Cerebellar cortex (tissue), 1 donor: ENCODE data around the gene A4GALT.
A peak's percentile ranks its signal among the peaks of the same experiment; 100 is the strongest.
"Not testable (repeated sequence)": the region's sequence is repeated elsewhere in the genome, so short reads cannot be mapped to it uniquely, and the experiment has no call there.

ENCODE experiments used
- DNase-seq: peaks from one replicate; pipeline ENCODE4 v3.0.0-alpha.2; 2015; ENCODE audit warnings: low spot score

Gene A4GALT

GRCh38 chr22:42720263-42721044, at the start of gene A4GALT:
Gene A4GALT (minus strand): TSS chr22:42720870. CDS start chr22:42693951, 26,919 bp downstream.
- DNase-seq: no peak

GRCh38 chr22:42770448-42770726, 49.7 kb upstream of the A4GALT start:
- no peak for DNase-seq

- no peak for DNase-seq
Observed at GRCh38 chr22:42769574-42770447, 49.1 kb upstream of the A4GALT start.

- DNase-seq: no peak
Observed at GRCh38 chr22:42769238-42769573, 48.5 kb upstream of the A4GALT start.

- DNase-seq: no peak
Observed at GRCh38 chr22:42768385-42769035, 47.8 kb upstream of the A4GALT start.

- no peak for DNase-seq
Observed at GRCh38 chr22:42766860-42767259, 46.2 kb upstream of the A4GALT start.

- no peak for DNase-seq
Observed at GRCh38 chr22:42764895-42765363, 44.3 kb upstream of the A4GALT start.

GRCh38 chr22:42763965-42764480, 43.4 kb upstream of the A4GALT start:
- DNase-seq: no peak

GRCh38 chr22:42760806-42761565, 40.3 kb upstream of the A4GALT start:
- no peak for DNase-seq

GRCh38 chr22:42758931-42759629, 38.4 kb upstream of the A4GALT start:
- no peak for DNase-seq

GRCh38 chr22:42755553-42755952, 34.9 kb upstream of the A4GALT start:
- not testable (repeated sequence) for DNase-seq

- DNase-seq: not testable (repeated sequence)
Observed at GRCh38 chr22:42755121-42755520, 34.5 kb upstream of the A4GALT start.

GRCh38 chr22:42754658-42755057, 34.0 kb upstream of the A4GALT start:
- no peak for DNase-seq

GRCh38 chr22:42752912-42753311, 32.2 kb upstream of the A4GALT start:
- no peak for DNase-seq

- no peak for DNase-seq
Observed at GRCh38 chr22:42752230-42752746, 31.6 kb upstream of the A4GALT start.

- not testable (repeated sequence) for DNase-seq
Observed at GRCh38 chr22:42750421-42750820, 29.8 kb upstream of the A4GALT start.

GRCh38 chr22:42747701-42748513, 27.2 kb upstream of the A4GALT start:
- DNase-seq: peak; percentile 39

GRCh38 chr22:42745118-42745517, 24.4 kb upstream of the A4GALT start:
- no peak for DNase-seq

- no peak for DNase-seq
Observed at GRCh38 chr22:42743501-42743991, 22.9 kb upstream of the A4GALT start.

- DNase-seq: no peak
Observed at GRCh38 chr22:42742940-42743339, 22.3 kb upstream of the A4GALT start.
